ENCODE data around the gene ENAH.

The ENAH gene

DNA sequence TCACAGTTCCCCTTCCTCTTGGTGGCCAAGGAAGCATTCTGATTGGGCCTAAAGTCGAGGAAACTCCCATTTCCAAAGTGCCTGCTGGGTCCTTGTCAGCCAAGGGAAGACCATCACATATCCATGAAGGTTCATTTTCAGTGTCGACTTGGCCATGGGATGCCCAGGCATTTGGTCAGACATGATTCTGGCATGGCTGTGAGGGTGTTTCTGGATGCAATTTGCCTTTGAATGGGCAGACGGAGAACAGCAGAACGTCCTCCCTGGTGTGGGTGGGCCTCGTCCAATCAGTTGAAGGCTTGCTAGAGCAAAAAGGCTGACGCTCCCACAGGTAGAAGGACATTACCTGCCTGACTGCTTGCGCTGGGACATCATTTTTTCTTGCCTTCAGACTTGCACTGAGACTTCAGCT is 176.8 kb downstream of the ENAH start:
- TF ChIP-seq EP300 (IDR thresholded peaks at IDR 0.05; ENCODE audit: borderline replicate concordance): no peak
- no peak for TF ChIP-seq TCF12 (IDR thresholded peaks at IDR 0.05; ENCODE audit: low read depth)
- no peak for TF ChIP-seq RAD21 (IDR thresholded peaks at IDR 0.05; ENCODE audit: low read depth)
- no peak for TF ChIP-seq FOXM1 (IDR thresholded peaks at IDR 0.05; ENCODE audit: borderline replicate concordance, low read depth)
- no peak for TF ChIP-seq TAF1 (IDR thresholded peaks at IDR 0.05; ENCODE audit: low read depth)
- TF ChIP-seq EGR1 (IDR thresholded peaks at IDR 0.05): no peak
- TF ChIP-seq TEAD4 (IDR thresholded peaks at IDR 0.05): no peak
- TF ChIP-seq YY1 (IDR thresholded peaks at IDR 0.05; ENCODE audit: low read depth): no peak
- TF ChIP-seq CEBPB (IDR thresholded peaks at IDR 0.05): no peak
- no peak for TF ChIP-seq NFIC (IDR thresholded peaks at IDR 0.05)

DNA sequence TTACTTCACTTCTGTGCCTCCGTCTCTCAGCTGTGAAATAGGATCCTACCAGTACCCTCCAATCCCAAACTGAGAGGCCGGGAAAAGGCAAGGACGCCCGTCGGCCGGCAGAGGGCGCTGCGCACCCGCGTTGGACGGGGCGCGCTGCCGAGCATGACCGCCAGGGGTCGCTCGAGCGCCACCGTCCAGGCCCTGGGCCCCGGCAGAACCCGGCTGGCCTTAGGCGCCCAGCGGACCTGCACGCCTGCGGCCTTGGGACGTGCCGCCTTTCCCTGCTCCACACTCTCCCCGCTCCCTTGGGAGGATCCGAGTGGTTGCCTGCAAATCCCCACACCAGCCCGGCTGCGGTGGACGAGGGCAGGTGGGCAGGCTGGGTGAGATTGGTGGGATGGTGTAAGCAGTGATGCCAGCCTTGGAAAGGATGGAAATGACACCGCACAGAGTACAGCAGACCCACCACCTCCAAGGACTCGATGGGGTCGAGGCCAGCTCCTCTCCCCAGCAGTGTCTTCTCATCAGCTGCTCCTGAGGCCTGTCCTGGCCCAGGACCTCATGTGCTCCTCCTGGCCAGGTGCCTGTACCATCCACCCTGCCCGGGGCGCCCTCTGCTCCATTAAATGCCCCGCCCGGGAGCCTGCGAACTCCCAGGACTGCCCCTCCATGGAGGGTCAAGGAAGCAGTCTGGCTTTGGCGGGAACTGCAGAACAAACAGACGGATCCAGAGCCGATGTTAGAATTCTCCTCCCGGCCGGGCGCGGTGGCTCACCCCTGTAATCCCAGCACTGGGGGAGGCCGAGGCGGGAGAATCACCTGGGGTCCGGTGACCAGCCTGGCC is 177.7 kb downstream of the ENAH start:
- no peak for TF ChIP-seq CREB1 (IDR thresholded peaks at IDR 0.05; ENCODE audit: low read depth)
- TF ChIP-seq EP300 (IDR thresholded peaks at IDR 0.05; ENCODE audit: borderline replicate concordance): 0 out of 2 replicates have a peak, but pooled peaks have one; percentile 40
- TF ChIP-seq RAD21 (IDR thresholded peaks at IDR 0.05; ENCODE audit: low read depth): peak; percentile 98
- TF ChIP-seq CEBPB (IDR thresholded peaks at IDR 0.05): no peak
- TF ChIP-seq NFIC (IDR thresholded peaks at IDR 0.05): no peak
- no peak for TF ChIP-seq ZBTB7A (IDR thresholded peaks at IDR 0.05; ENCODE audit: low read depth)
- TF ChIP-seq, protein P1, sequence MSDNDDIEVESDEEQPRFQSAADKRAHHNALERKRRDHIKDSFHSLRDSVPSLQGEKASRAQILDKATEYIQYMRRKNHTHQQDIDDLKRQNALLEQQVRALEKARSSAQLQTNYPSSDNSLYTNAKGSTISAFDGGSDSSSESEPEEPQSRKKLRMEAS (IDR thresholded peaks at IDR 0.05): peak; percentile 38; the same call in 1 of the 2 replicates
- TF ChIP-seq, protein P2, sequence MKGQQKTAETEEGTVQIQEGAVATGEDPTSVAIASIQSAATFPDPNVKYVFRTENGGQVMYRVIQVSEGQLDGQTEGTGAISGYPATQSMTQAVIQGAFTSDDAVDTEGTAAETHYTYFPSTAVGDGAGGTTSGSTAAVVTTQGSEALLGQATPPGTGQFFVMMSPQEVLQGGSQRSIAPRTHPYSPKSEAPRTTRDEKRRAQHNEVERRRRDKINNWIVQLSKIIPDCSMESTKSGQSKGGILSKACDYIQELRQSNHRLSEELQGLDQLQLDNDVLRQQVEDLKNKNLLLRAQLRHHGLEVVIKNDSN (IDR thresholded peaks at IDR 0.05): no peak
- 0 out of 2 replicates have a peak, but pooled peaks have one; percentile 26 for TF ChIP-seq YY1 (IDR thresholded peaks at IDR 0.05; ENCODE audit: low read depth)
- no peak for TF ChIP-seq FOXM1 (IDR thresholded peaks at IDR 0.05; ENCODE audit: borderline replicate concordance, low read depth)
- TF ChIP-seq TAF1 (IDR thresholded peaks at IDR 0.05; ENCODE audit: low read depth): no peak
- TF ChIP-seq TEAD4 (IDR thresholded peaks at IDR 0.05): peak; percentile 27; the same call in 1 of the 2 replicates
- TF ChIP-seq, protein P3, sequence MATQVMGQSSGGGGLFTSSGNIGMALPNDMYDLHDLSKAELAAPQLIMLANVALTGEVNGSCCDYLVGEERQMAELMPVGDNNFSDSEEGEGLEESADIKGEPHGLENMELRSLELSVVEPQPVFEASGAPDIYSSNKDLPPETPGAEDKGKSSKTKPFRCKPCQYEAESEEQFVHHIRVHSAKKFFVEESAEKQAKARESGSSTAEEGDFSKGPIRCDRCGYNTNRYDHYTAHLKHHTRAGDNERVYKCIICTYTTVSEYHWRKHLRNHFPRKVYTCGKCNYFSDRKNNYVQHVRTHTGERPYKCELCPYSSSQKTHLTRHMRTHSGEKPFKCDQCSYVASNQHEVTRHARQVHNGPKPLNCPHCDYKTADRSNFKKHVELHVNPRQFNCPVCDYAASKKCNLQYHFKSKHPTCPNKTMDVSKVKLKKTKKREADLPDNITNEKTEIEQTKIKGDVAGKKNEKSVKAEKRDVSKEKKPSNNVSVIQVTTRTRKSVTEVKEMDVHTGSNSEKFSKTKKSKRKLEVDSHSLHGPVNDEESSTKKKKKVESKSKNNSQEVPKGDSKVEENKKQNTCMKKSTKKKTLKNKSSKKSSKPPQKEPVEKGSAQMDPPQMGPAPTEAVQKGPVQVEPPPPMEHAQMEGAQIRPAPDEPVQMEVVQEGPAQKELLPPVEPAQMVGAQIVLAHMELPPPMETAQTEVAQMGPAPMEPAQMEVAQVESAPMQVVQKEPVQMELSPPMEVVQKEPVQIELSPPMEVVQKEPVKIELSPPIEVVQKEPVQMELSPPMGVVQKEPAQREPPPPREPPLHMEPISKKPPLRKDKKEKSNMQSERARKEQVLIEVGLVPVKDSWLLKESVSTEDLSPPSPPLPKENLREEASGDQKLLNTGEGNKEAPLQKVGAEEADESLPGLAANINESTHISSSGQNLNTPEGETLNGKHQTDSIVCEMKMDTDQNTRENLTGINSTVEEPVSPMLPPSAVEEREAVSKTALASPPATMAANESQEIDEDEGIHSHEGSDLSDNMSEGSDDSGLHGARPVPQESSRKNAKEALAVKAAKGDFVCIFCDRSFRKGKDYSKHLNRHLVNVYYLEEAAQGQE (IDR thresholded peaks at IDR 0.05; ENCODE audit: low read depth): no peak
- TF ChIP-seq TCF12 (IDR thresholded peaks at IDR 0.05; ENCODE audit: low read depth): 0 out of 2 replicates have a peak, but pooled peaks have one; percentile 35
- TF ChIP-seq EGR1 (IDR thresholded peaks at IDR 0.05): no peak

DNA sequence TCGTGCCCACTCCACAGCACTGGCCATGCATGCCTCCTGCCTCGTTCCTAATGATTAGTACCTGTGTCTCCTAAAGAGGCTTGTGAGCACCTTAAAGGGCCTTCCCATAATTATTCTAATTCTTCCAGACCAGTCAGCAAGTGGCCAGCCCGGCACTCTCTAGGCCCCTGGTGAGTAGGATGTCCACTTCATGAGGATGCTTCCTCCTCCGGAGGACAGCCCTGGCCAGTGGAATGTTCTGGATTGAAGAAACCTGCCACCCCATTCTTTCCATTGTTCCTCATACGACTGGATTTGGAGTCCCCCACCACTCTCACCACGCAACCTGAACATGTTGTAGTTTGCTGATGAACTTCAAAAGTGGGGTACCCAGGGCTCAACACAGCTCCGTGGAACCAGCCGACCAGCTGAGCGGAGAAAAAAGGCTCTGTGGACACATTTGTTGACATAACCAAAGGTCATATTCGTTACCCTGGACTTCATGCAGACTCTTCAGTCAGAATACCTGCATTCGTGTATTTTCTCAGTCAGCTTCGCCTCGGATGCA is 178.4 kb downstream of the ENAH start:
- TF ChIP-seq FOXM1 (IDR thresholded peaks at IDR 0.05; ENCODE audit: borderline replicate concordance, low read depth): no peak
- TF ChIP-seq CREB1 (IDR thresholded peaks at IDR 0.05; ENCODE audit: low read depth): no peak
- TF ChIP-seq EP300 (IDR thresholded peaks at IDR 0.05; ENCODE audit: borderline replicate concordance): no peak
- TF ChIP-seq EGR1 (IDR thresholded peaks at IDR 0.05): no peak
- TF ChIP-seq RAD21 (IDR thresholded peaks at IDR 0.05; ENCODE audit: low read depth): no peak
- no peak for TF ChIP-seq YY1 (IDR thresholded peaks at IDR 0.05; ENCODE audit: low read depth)
- TF ChIP-seq NFIC (IDR thresholded peaks at IDR 0.05): no peak
- no peak for TF ChIP-seq TCF12 (IDR thresholded peaks at IDR 0.05; ENCODE audit: low read depth)
- TF ChIP-seq ZBTB7A (IDR thresholded peaks at IDR 0.05; ENCODE audit: low read depth): no peak
- TF ChIP-seq TEAD4 (IDR thresholded peaks at IDR 0.05): no peak
- TF ChIP-seq, protein P2 (IDR thresholded peaks at IDR 0.05): no peak

DNA sequence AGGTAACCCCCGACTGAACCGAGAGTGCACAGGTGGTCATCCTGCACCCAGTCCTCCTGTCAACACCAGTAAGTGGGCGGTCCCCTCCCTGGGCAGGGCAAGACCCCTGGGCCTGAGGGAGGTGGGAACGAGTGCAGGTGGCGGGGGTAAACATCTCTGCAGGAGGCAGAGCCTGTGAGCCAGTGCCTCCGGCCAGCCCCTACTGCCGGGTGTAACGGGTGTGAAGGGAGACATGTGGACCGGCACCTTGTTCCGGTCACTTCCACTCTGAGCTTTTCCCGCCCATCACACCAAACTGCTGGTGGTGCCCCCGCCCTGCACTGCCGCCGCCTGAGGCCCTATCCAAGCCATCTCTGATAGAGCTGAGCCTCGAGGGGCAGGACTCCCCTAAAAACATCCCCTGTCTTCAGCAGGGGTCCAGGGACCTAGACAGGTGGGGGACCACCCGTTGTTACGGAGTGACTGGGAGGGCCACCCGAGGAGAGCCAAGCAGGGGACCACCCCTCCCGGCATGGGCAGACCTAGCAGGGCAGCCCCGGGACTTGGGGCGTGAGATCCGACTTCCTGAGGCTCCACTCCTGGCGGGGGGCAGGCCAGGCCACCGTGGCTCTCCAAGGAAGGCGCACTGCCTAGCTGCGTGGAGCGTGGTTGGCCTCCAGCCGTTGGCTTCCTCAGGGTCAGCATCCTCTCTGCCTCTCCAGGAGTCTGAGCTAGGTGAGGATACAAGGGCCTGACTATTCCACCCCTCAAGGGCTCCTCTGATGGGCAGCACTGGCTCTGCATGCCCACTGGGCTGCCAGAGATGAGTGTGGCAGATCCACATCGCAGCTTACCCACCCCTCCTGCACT is 181.2 kb downstream of the ENAH start:
- TF ChIP-seq ZBTB7A (IDR thresholded peaks at IDR 0.05; ENCODE audit: low read depth) (no peak), CEBPB (IDR thresholded peaks at IDR 0.05) (no peak), TEAD4 (IDR thresholded peaks at IDR 0.05) (no peak), TCF12 (IDR thresholded peaks at IDR 0.05; ENCODE audit: low read depth) (no peak), FOXM1 (IDR thresholded peaks at IDR 0.05; ENCODE audit: borderline replicate concordance, low read depth) (no peak), CREB1 (IDR thresholded peaks at IDR 0.05; ENCODE audit: low read depth) (no peak), RAD21 (IDR thresholded peaks at IDR 0.05; ENCODE audit: low read depth) (no peak), YY1 (IDR thresholded peaks at IDR 0.05; ENCODE audit: low read depth) (no peak), TAF1 (IDR thresholded peaks at IDR 0.05; ENCODE audit: low read depth) (no peak), EGR1 (IDR thresholded peaks at IDR 0.05) (no peak)
- TF ChIP-seq, protein P2 (IDR thresholded peaks at IDR 0.05): no peak
- TF ChIP-seq, protein P3 (IDR thresholded peaks at IDR 0.05; ENCODE audit: low read depth): no peak
- TF ChIP-seq, protein P1 (IDR thresholded peaks at IDR 0.05): no peak

Data from Ishikawa (cell line).